Erythroblast (primary cell): Measurements from ENCODE around the gene ANKRD12.

Experiments used
- GATA1 ChIP-seq: IDR thresholded peaks from 2 replicates; pipeline ENCODE4 v1.6.1; 2011; ENCODE audit warnings: low read depth, mild to moderate bottlenecking, control low read depth, low read length, moderate library complexity
- POLR2A ChIP-seq: IDR thresholded peaks from 2 replicates; pipeline ENCODE4 v1.6.1; 2011; ENCODE audit warnings: mild to moderate bottlenecking, low read length

- TF ChIP-seq POLR2A: no peak
- TF ChIP-seq GATA1: no peak
Observed at GRCh38 chr18:9177466-9177865, 40.9 kb downstream of the ANKRD12 start.
